GM21737 (cell line): Measurements from ENCODE around the gene SMAGP.
"Not testable (repeated sequence)": the region's sequence is repeated elsewhere in the genome, so short reads cannot be mapped to it uniquely, and the experiment has no call there.

Source experiments
- ATAC-seq: cut with Tn5 transposase; IDR thresholded peaks from one replicate; pipeline ENCODE4 v1.9.1; 2021; ENCODE audit warnings: mild to moderate bottlenecking, moderate library complexity; ENCODE audit not compliant: unreplicated experiment

The SMAGP gene

GRCh38 chr12:51270067-51270950 is at the start of gene SMAGP:
SMAGP (minus strand) TSS chr12:51270415; CDS start chr12:51269278, 1,137 bp downstream.
- peak; percentile 58 for ATAC-seq

- no peak for ATAC-seq
Measured at GRCh38 chr12:51318846-51319599, 48.8 kb upstream of the SMAGP start.

GRCh38 chr12:51318057-51318806 is 48.0 kb upstream of the SMAGP start:
- ATAC-seq = not testable (repeated sequence)

GRCh38 chr12:51311389-51311788 is 41.2 kb upstream of the SMAGP start:
- no peak for ATAC-seq

GRCh38 chr12:51307655-51308593 is 37.7 kb upstream of the SMAGP start:
- no peak for ATAC-seq

GRCh38 chr12:51306507-51306906 is 36.3 kb upstream of the SMAGP start:
- ATAC-seq = no peak

- ATAC-seq = not testable (repeated sequence)
Measured at GRCh38 chr12:51300768-51301167, 30.6 kb upstream of the SMAGP start.

GRCh38 chr12:51295651-51296050 is 25.4 kb upstream of the SMAGP start:
- ATAC-seq = no peak

GRCh38 chr12:51294097-51294496 is 23.9 kb upstream of the SMAGP start:
- not testable (repeated sequence) for ATAC-seq

GRCh38 chr12:51293696-51294095 is 23.5 kb upstream of the SMAGP start:
- ATAC-seq = no peak

GRCh38 chr12:51291603-51292513 is 21.6 kb upstream of the SMAGP start:
- not testable (repeated sequence) for ATAC-seq

- no peak for ATAC-seq
Measured at GRCh38 chr12:51285843-51286242, 15.6 kb upstream of the SMAGP start.

GRCh38 chr12:51281202-51281924 is 11.1 kb upstream of the SMAGP start:
- no peak for ATAC-seq

GRCh38 chr12:51275088-51275487 is 4.9 kb upstream of the SMAGP start:
- no peak for ATAC-seq

GRCh38 chr12:51272810-51273209 is 2.6 kb upstream of the SMAGP start:
- ATAC-seq = not testable (repeated sequence)

- no peak for ATAC-seq
Measured at GRCh38 chr12:51270951-51271518, 820 bp upstream of the SMAGP start.

- peak; percentile 48 for ATAC-seq
Measured at GRCh38 chr12:51269174-51270066, 795 bp downstream of the SMAGP start.
